NCI-H82 treated with DMSO at 0.1 percent for 48 hours (cell line): Measurements from ENCODE around the gene DAZ3.
"Not testable (repeated sequence)": the region's sequence is repeated elsewhere in the genome, so short reads cannot be mapped to it uniquely, and the experiment has no call there.

Experiments
- DNase-seq: peaks from one replicate; lab custom pipeline; 2025; ENCODE audit not compliant: unreplicated experiment; lab: John Stamatoyannopoulos, UW

DAZ3 gene

DNA sequence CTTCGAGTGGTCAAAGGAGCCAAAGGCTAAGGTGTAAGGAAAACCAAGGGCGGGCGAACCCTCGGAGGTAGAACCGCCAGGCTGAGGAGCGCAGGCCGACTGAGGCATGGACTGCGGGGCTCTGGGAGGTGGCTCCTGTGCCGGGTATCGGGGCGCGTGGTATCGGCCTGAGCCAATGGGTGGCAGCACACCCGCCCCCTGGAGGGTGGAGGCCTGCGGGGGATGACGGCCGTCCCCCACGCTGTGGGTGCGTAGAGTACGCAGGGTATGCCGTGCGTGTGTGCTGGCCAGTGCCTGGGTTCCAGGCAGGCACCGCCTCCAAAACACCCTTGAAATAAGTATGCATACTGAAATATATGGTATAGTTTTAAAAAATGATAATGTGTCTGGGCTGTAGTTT lies at the start of gene DAZ3:
TSS of gene DAZ3 (minus strand) at position 101 of the 400 bp plus-strand sequence. CDS start 208 bp downstream, outside the sequence.
- DNase-seq = not testable (repeated sequence)

DNA sequence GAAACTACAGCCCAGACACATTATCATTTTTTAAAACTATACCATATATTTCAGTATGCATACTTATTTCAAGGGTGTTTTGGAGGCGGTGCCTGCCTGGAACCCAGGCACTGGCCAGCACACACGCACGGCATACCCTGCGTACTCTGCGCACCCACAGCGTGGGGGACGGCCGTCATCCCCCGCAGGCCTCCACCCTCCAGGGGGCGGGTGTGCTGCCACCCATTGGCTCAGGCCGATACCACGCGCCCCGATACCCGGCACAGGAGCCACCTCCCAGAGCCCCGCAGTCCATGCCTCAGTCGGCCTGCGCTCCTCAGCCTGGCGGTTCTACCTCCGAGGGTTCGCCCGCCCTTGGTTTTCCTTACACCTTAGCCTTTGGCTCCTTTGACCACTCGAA lies 20.4 kb upstream of the DAZ3 start, which contains the start of gene DAZ4:
TSS of gene DAZ4 (plus strand) at position 301 of the 400 bp plus-strand sequence. CDS start 208 bp downstream, outside the sequence.
- not testable (repeated sequence) for DNase-seq

DNA sequence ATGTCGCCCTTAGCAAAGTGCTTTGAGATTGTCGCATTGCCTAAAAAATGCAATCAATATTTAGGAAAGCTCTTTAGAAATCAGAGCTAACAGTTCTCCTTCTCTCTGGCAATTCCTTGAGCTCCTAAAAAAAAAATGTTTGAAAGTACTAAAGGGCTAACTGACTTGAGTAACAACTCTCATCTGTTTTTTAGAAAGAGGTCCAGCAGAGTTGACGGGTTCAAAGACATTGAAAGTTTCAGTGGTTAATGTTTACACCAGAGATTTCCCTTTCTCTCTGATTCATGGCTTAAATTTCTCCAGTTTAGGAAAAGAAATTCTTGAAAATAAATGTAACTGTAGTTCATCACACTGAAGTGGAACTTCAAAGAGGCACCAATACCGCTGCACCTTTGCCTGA lies 11.9 kb upstream of the DAZ3 start:
- DNase-seq = not testable (repeated sequence)

GRCh38 chrY:24824184-24824879 lies 11.1 kb upstream of the DAZ3 start:
- DNase-seq = not testable (repeated sequence)

DNA sequence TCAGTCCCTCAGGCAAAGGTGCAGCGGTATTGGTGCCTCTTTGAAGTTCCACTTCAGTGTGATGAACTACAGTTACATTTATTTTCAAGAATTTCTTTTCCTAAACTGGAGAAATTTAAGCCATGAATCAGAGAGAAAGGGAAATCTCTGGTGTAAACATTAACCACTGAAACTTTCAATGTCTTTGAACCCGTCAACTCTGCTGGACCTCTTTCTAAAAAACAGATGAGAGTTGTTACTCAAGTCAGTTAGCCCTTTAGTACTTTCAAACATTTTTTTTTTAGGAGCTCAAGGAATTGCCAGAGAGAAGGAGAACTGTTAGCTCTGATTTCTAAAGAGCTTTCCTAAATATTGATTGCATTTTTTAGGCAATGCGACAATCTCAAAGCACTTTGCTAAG lies 8.6 kb upstream of the DAZ3 start:
- DNase-seq = not testable (repeated sequence)
